Kidney (tissue), 14 donors: ENCODE results near the gene UCK1. TPM values are rescaled to one million over a fixed set of nuclear protein-coding genes. Genes with fewer than 3 reads are reported as not detected.
A peak's percentile ranks its signal among the peaks of the same experiment; 100 is the strongest.

Source experiments
- DNase-seq, 5 donors: peaks; one replicate each; pipeline ENCODE4 v3.0.0-alpha.2; 2013 to 2020
- FAIRE-seq: peaks from 2 replicates; lab custom pipeline; 2012; peaks lifted over from hg19 to GRCh38; lab: Jason Lieb, UNC
- H3K27ac ChIP-seq, 2 donors: one replicate each; pipeline ENCODE4 v1.7.0; 2013; ENCODE audit warnings: low read depth in 2 of 2, low read length in 2 of 2, inconsistent platforms in 1 of 2
- H3K27me3 ChIP-seq: one replicate; pipeline ENCODE4 v1.7.1; 2013; ENCODE audit warnings: low read length, inconsistent platforms; ENCODE audit not compliant: control insufficient read depth, insufficient read depth
- H3K36me3 ChIP-seq, 3 donors: one replicate each; pipeline versions ENCODE4 v1.7.0 to v1.7.1; 2013; ENCODE audit warnings: low read length in 3 of 3, control low read depth in 1 of 3, inconsistent platforms in 1 of 3; ENCODE audit not compliant: insufficient read depth in 3 of 3, control insufficient read depth in 2 of 3
- H3K4me1 ChIP-seq, 3 donors: one replicate each; pipeline versions ENCODE4 v1.7.0 to v1.7.1; 2013; ENCODE audit warnings: low read length in 3 of 3, inconsistent platforms in 1 of 3, low read depth in 1 of 3; ENCODE audit not compliant: control insufficient read depth in 2 of 3, insufficient read depth in 2 of 3
- H3K4me3 ChIP-seq, 3 donors: one replicate each; pipeline versions ENCODE4 v1.7.0 to v1.8.1; 2013; ENCODE audit warnings: low read length in 3 of 3, control low read depth in 1 of 3, inconsistent platforms in 1 of 3
- H3K9ac ChIP-seq, 3 donors: one replicate each; pipeline versions ENCODE4 v1.7.0 to v1.7.1; 2013; ENCODE audit warnings: low read length in 3 of 3, control low read depth in 1 of 3, inconsistent platforms in 1 of 3
- H3K9me3 ChIP-seq, 3 donors: one replicate each; pipeline versions ENCODE4 v1.7.0 to v1.7.1; 2013; ENCODE audit warnings: low read length in 3 of 3, control low read depth in 1 of 3, inconsistent platforms in 1 of 3; ENCODE audit not compliant: control insufficient read depth in 2 of 3, insufficient read depth in 1 of 3
- CTCF ChIP-seq: IDR thresholded peaks from 3 replicates; pipeline ENCODE4 v1.5.1; 2012; ENCODE audit warnings: mild to moderate bottlenecking, moderate library complexity, borderline replicate concordance; ENCODE audit not compliant: insufficient read depth; ENCODE audit errors: extremely low read depth
- intact Hi-C: fragments of 100-400 bp; cut with DNase I; formaldehyde crosslinking; loops from one replicate; pipeline ENCODE4 v1.11.1; 2022
- polyA plus RNA-seq: library from polyadenylated mRNA; stranded (reverse); fragments of 350-450 nt; fragmentation: Illumina TruSeq; extraction: RNeasy Lipid Tissue Mini Kit (QIAGEN cat#74804); gene quantifications from one replicate; pipeline ENCODE4 v1.2.3, GENCODE V29; 2014; ENCODE audit warnings: low read depth, low replicate concordance; ENCODE audit not compliant: insufficient read depth
- total RNA-seq: library from RNA; stranded (reverse); fragmentation: NEBNext Ultra II Directional; extraction: Animal tissue kit (Norgen Biotek cat#: 25700); gene quantifications from one replicate; pipeline ENCODE4 v1.2.1, GENCODE V29; 2021
- donor health status: control.
- donor health status: control.
- donor health status: control.
- donor health status: control.
- donor health status: control.
- donor health status: DM: yes; HTN: yes; CAD: no.
- donor health status: Normal renal cell carcinoma (clear cell type).

UCK1 gene
- total and polyA plus RNA-seq, 2 donors from 2014 or later = 31.3 to 34.6 TPM

- Histone ChIP-seq H3K4me1 (no peaks in the 10 kb centered on the region), H3K27ac (no peak overlapping the region), H3K36me3 (peaks cover 5 to 38% (median 27%) of the 10 kb centered on the region in 3 donors), H3K9ac (no peak overlapping the region), H3K27me3 (no peaks in the 10 kb centered on the region), H3K9me3 (no peaks in the 10 kb centered on the region), H3K4me3 (no peak overlapping the region)
- FAIRE-seq = no peak
- DNase-seq = no peak
- TF ChIP-seq CTCF = no peak
- intact Hi-C loops = no loop called here
Observed at GRCh38 chr9:131511416-131511815, 19.6 kb downstream of the UCK1 start.

- no peak for TF ChIP-seq CTCF
- Histone ChIP-seq H3K9me3 (no peaks in the 10 kb centered on the region), H3K36me3 (peaks cover 0 to 10% (median 0%) of the 10 kb centered on the region in 3 donors), H3K27me3 (no peaks in the 10 kb centered on the region), H3K4me1 (peaks cover 0 to 16% (median 7%) of the 10 kb centered on the region in 3 donors), H3K4me3 (no peak overlapping the region), H3K27ac (no peak overlapping the region), H3K9ac (no peak overlapping the region)
- intact Hi-C loops = no loop called here
- DNase-seq = no peak
- no peak for FAIRE-seq
Observed at GRCh38 chr9:131505012-131505411, 26.1 kb downstream of the UCK1 start.

- H3K4me1 ChIP-seq = peaks cover 0 to 16% (median 7%) of the 10 kb centered on the region in 3 donors
Observed at GRCh38 chr9:131503626-131504465, 27.2 kb downstream of the UCK1 start.

More at GRCh38 chr9:131503626-131504465, 27.2 kb downstream of the UCK1 start:
- Histone ChIP-seq H3K27ac (no peak overlapping the region), H3K9ac (peak overlapping the region; percentile 24 to 73 (median 67)), H3K36me3 (peaks cover 0 to 13% (median 8%) of the 10 kb centered on the region in 3 donors), H3K27me3 (no peaks in the 10 kb centered on the region), H3K4me3 (peak overlapping the region; percentile 71 to 89 (median 79)), H3K9me3 (no peaks in the 10 kb centered on the region)
- intact Hi-C loops = no loop called here
- FAIRE-seq (no peak), DNase-seq (peak in 1 of 5 donors; percentile 18)
- no peak for TF ChIP-seq CTCF
